Measurements from ENCODE around the gene CELF4. TPM values are rescaled to one million over a fixed set of nuclear protein-coding genes. Genes with fewer than 3 reads are reported as not detected.

CELF4 gene
- not detected in 2 replicates for total RNA-seq (2014; rRNA removed; shearing (Covaris generic); ENCODE audit: low replicate concordance)

GRCh38 chr18:37565101-37565976 lies at the start of gene CELF4:
Gene CELF4, minus strand, starts transcription at chr18:37565798.
- in situ Hi-C loops (cut with HindIII; ENCODE audit: low pct_unique_long_range_greater_than_20kb, low sequenced_read_pairs), result no loop called here
- no peak for DNase-seq (ENCODE audit: low read depth)

- in situ Hi-C loops (cut with HindIII; ENCODE audit: low pct_unique_long_range_greater_than_20kb, low sequenced_read_pairs), result no loop called here
Observed at GRCh38 chr18:37613253-37613565, 47.6 kb upstream of the CELF4 start.

GRCh38 chr18:37612524-37613252 lies 47.1 kb upstream of the CELF4 start:
- in situ Hi-C loops (cut with HindIII; ENCODE audit: low pct_unique_long_range_greater_than_20kb, low sequenced_read_pairs), result no loop called here
- DNase-seq (ENCODE audit: low read depth), result no peak

More at GRCh38 chr18:37613253-37613565, 47.6 kb upstream of the CELF4 start:
- no peak for DNase-seq (ENCODE audit: low read depth)

GRCh38 chr18:37611614-37612279 lies 46.1 kb upstream of the CELF4 start:
- DNase-seq (ENCODE audit: low read depth), result no peak
- in situ Hi-C loops (cut with HindIII; ENCODE audit: low pct_unique_long_range_greater_than_20kb, low sequenced_read_pairs), result no loop called here

GRCh38 chr18:37608876-37609275 lies 43.3 kb upstream of the CELF4 start:
- in situ Hi-C loops (cut with HindIII; ENCODE audit: low pct_unique_long_range_greater_than_20kb, low sequenced_read_pairs), result no loop called here
- no peak for DNase-seq (ENCODE audit: low read depth)

GRCh38 chr18:37607281-37607680 lies 41.7 kb upstream of the CELF4 start:
- in situ Hi-C loops (cut with HindIII; ENCODE audit: low pct_unique_long_range_greater_than_20kb, low sequenced_read_pairs), result no loop called here
- DNase-seq (ENCODE audit: low read depth), result no peak

GRCh38 chr18:37604032-37604431 lies 38.4 kb upstream of the CELF4 start:
- in situ Hi-C loops (cut with HindIII; ENCODE audit: low pct_unique_long_range_greater_than_20kb, low sequenced_read_pairs), result no loop called here
- DNase-seq (ENCODE audit: low read depth), result no peak

GRCh38 chr18:37598966-37599896 lies 33.6 kb upstream of the CELF4 start:
- in situ Hi-C loops (cut with HindIII; ENCODE audit: low pct_unique_long_range_greater_than_20kb, low sequenced_read_pairs), result no loop called here
- DNase-seq (ENCODE audit: low read depth), result no peak

GRCh38 chr18:37598396-37598795 lies 32.8 kb upstream of the CELF4 start:
- DNase-seq (ENCODE audit: low read depth), result no peak
- in situ Hi-C loops (cut with HindIII; ENCODE audit: low pct_unique_long_range_greater_than_20kb, low sequenced_read_pairs), result no loop called here

GRCh38 chr18:37590346-37590745 lies 24.7 kb upstream of the CELF4 start:
- in situ Hi-C loops (cut with HindIII; ENCODE audit: low pct_unique_long_range_greater_than_20kb, low sequenced_read_pairs), result no loop called here
- DNase-seq (ENCODE audit: low read depth), result no peak

GRCh38 chr18:37588289-37588688 lies 22.7 kb upstream of the CELF4 start:
- in situ Hi-C loops (cut with HindIII; ENCODE audit: low pct_unique_long_range_greater_than_20kb, low sequenced_read_pairs), result no loop called here
- no peak for DNase-seq (ENCODE audit: low read depth)

GRCh38 chr18:37586656-37587225 lies 21.1 kb upstream of the CELF4 start:
- no peak for DNase-seq (ENCODE audit: low read depth)
- in situ Hi-C loops (cut with HindIII; ENCODE audit: low pct_unique_long_range_greater_than_20kb, low sequenced_read_pairs), result no loop called here

- in situ Hi-C loops (cut with HindIII; ENCODE audit: low pct_unique_long_range_greater_than_20kb, low sequenced_read_pairs), result no loop called here
- DNase-seq (ENCODE audit: low read depth), result no peak
Observed at GRCh38 chr18:37584952-37585695, 19.5 kb upstream of the CELF4 start.

- in situ Hi-C loops (cut with HindIII; ENCODE audit: low pct_unique_long_range_greater_than_20kb, low sequenced_read_pairs), result no loop called here
- DNase-seq (ENCODE audit: low read depth), result no peak
Observed at GRCh38 chr18:37584217-37584616, 18.6 kb upstream of the CELF4 start.

GRCh38 chr18:37582261-37582660 lies 16.7 kb upstream of the CELF4 start:
- no peak for DNase-seq (ENCODE audit: low read depth)
- in situ Hi-C loops (cut with HindIII; ENCODE audit: low pct_unique_long_range_greater_than_20kb, low sequenced_read_pairs), result no loop called here

GRCh38 chr18:37578886-37579513 lies 13.4 kb upstream of the CELF4 start:
- in situ Hi-C loops (cut with HindIII; ENCODE audit: low pct_unique_long_range_greater_than_20kb, low sequenced_read_pairs), result no loop called here
- DNase-seq (ENCODE audit: low read depth), result no peak

- in situ Hi-C loops (cut with HindIII; ENCODE audit: low pct_unique_long_range_greater_than_20kb, low sequenced_read_pairs), result no loop called here
- DNase-seq (ENCODE audit: low read depth), result no peak
Observed at GRCh38 chr18:37578182-37578678, 12.6 kb upstream of the CELF4 start.

Data from Caki2 (cell line).